HG03103 (cell line): ENCODE measurements around the gene TBCD.
"Not testable (repeated sequence)": the region's sequence is repeated elsewhere in the genome, so short reads cannot be mapped to it uniquely, and the experiment has no call there.

Experiments
- ATAC-seq: cut with Tn5 transposase; IDR thresholded peaks from one replicate; pipeline ENCODE4 v1.9.1; 2021; ENCODE audit warnings: low read depth; ENCODE audit not compliant: unreplicated experiment

TBCD gene

GRCh38 chr17:82976982-82977488 lies 225.2 kb downstream of the TBCD start:
- no peak for ATAC-seq

GRCh38 chr17:82977606-82978005 lies 225.7 kb downstream of the TBCD start:
- ATAC-seq: no peak

- ATAC-seq: no peak
Observed at GRCh38 chr17:82978765-82979349, 227.0 kb downstream of the TBCD start.

GRCh38 chr17:82979718-82980117 lies 227.9 kb downstream of the TBCD start:
- no peak for ATAC-seq

- no peak for ATAC-seq
Observed at GRCh38 chr17:82980632-82981031, 228.8 kb downstream of the TBCD start.

- no peak for ATAC-seq
Observed at GRCh38 chr17:82981141-82981730, 229.4 kb downstream of the TBCD start.

GRCh38 chr17:82983510-82984248 lies 231.8 kb downstream of the TBCD start:
- ATAC-seq: no peak

GRCh38 chr17:82984249-82984617 lies 232.4 kb downstream of the TBCD start:
- not testable (repeated sequence) for ATAC-seq

GRCh38 chr17:82984751-82985427 lies 233.0 kb downstream of the TBCD start:
- ATAC-seq: no peak

- no peak for ATAC-seq
Observed at GRCh38 chr17:82985428-82985805, 233.6 kb downstream of the TBCD start.

- ATAC-seq: no peak
Observed at GRCh38 chr17:82985973-82986372, 234.1 kb downstream of the TBCD start.

- ATAC-seq: not testable (repeated sequence)
Observed at GRCh38 chr17:82989051-82989450, 237.2 kb downstream of the TBCD start.

GRCh38 chr17:82989881-82990280 lies 238.0 kb downstream of the TBCD start:
- ATAC-seq: no peak

- ATAC-seq: no peak
Observed at GRCh38 chr17:82993005-82993404, 241.1 kb downstream of the TBCD start.
